Activated CD4-positive, alpha-beta T cell treated with anti-CD3 and anti-CD28 coated beads, Interleukin-2, amount 50 U/mL, for 16 hours (primary cell): ENCODE measurements around the gene GNA12.
"Not testable (repeated sequence)": the region's sequence is repeated elsewhere in the genome, so short reads cannot be mapped to it uniquely, and the experiment has no call there.

Experiments
- DNase-seq: peaks from one replicate; pipeline ENCODE4 v3.0.0-alpha.2; 2020

The GNA12 gene

GRCh38 chr7:2774935-2775334 lies 69.2 kb downstream of the GNA12 start:
- no peak for DNase-seq

- DNase-seq, result no peak
Observed at GRCh38 chr7:2774280-2774679, 69.8 kb downstream of the GNA12 start.

GRCh38 chr7:2773608-2774007 lies 70.5 kb downstream of the GNA12 start:
- DNase-seq, result no peak

GRCh38 chr7:2771274-2771731 lies 72.8 kb downstream of the GNA12 start:
- no peak for DNase-seq

GRCh38 chr7:2764621-2765020 lies 79.5 kb downstream of the GNA12 start:
- DNase-seq, result no peak

- DNase-seq, result no peak
Observed at GRCh38 chr7:2763597-2763996, 80.5 kb downstream of the GNA12 start.

- no peak for DNase-seq
Observed at GRCh38 chr7:2761801-2762497, 82.2 kb downstream of the GNA12 start.

GRCh38 chr7:2761131-2761624 lies 82.9 kb downstream of the GNA12 start:
- no peak for DNase-seq

- peak; percentile 41 for DNase-seq
Observed at GRCh38 chr7:2760098-2760889, 83.8 kb downstream of the GNA12 start.

- DNase-seq, result no peak
Observed at GRCh38 chr7:2759736-2760097, 84.4 kb downstream of the GNA12 start.

GRCh38 chr7:2758673-2759616 lies 85.2 kb downstream of the GNA12 start:
- DNase-seq, result peak; percentile 20

- DNase-seq, result peak; percentile 93
Observed at GRCh38 chr7:2757904-2758672, 86.0 kb downstream of the GNA12 start.

GRCh38 chr7:2757361-2757903 lies 86.7 kb downstream of the GNA12 start:
- peak; percentile 35 for DNase-seq

- no peak for DNase-seq
Observed at GRCh38 chr7:2755531-2755930, 88.6 kb downstream of the GNA12 start.

GRCh38 chr7:2754912-2755311 lies 89.2 kb downstream of the GNA12 start:
- no peak for DNase-seq

GRCh38 chr7:2754086-2754485 lies 90.0 kb downstream of the GNA12 start:
- no peak for DNase-seq

- DNase-seq, result no peak
Observed at GRCh38 chr7:2753148-2753547, 91.0 kb downstream of the GNA12 start.

GRCh38 chr7:2751086-2751485 lies 93.0 kb downstream of the GNA12 start:
- DNase-seq, result no peak

GRCh38 chr7:2750004-2750407 lies 94.1 kb downstream of the GNA12 start:
- DNase-seq, result no peak

- not testable (repeated sequence) for DNase-seq
Observed at GRCh38 chr7:2748684-2749083, 95.4 kb downstream of the GNA12 start.

- DNase-seq, result not testable (repeated sequence)
Observed at GRCh38 chr7:2743523-2744185, 100.5 kb downstream of the GNA12 start.
